PFSK-1 (cell line): ENCODE data around the gene MCEE.
A peak's percentile ranks its signal among the peaks of the same experiment; 100 is the strongest.

Experiments
- POLR2AphosphoS5 ChIP-seq: IDR thresholded peaks from 2 replicates; pipeline ENCODE4 v1.6.1; 2012; ENCODE audit warnings: low read depth, mild to moderate bottlenecking, control low read depth, low read length, moderate library complexity
- TAF1 ChIP-seq: IDR thresholded peaks from 2 replicates; pipeline ENCODE4 v1.6.1; 2012; ENCODE audit warnings: low read length, control low read depth, borderline replicate concordance; ENCODE audit not compliant: insufficient read depth

GRCh38 chr2:71130152-71130904 lies at the start of gene MCEE, which contains the start of gene MPHOSPH10:
- TF ChIP-seq POLR2AphosphoS5 (peak; percentile 83), TAF1 (peak; percentile 90)
